Fibroblast of lung (primary cell): ENCODE data around the gene SORL1. TPM values are rescaled to one million over a fixed set of nuclear protein-coding genes. Genes with fewer than 3 reads are reported as not detected.

Source experiments
- DNase-seq, 2 donors: peaks; one replicate each; pipeline versions ENCODE4 v3.0.0 to v3.0.0-alpha.2; 2010; ENCODE audit warnings: low read depth in 2 of 2
- H2AFZ ChIP-seq: 2 replicates; pipeline ENCODE4 v1.5.1; 2012; ENCODE audit warnings: low read length, control low read depth, inconsistent platforms
- H3K27ac ChIP-seq: 2 replicates; pipeline ENCODE4 v1.5.1; 2011; ENCODE audit warnings: low read length, control low read depth; ENCODE audit not compliant: insufficient read depth
- H3K27me3 ChIP-seq: 2 replicates; pipeline ENCODE4 v1.5.1; 2011; ENCODE audit warnings: mild to moderate bottlenecking, low read length; ENCODE audit not compliant: control insufficient read depth, insufficient read depth
- H3K36me3 ChIP-seq: 2 replicates; pipeline ENCODE4 v1.5.1; 2011; ENCODE audit warnings: low read length; ENCODE audit not compliant: control insufficient read depth, insufficient read depth
- H3K4me1 ChIP-seq: 2 replicates; pipeline ENCODE4 v1.5.1; 2011; ENCODE audit warnings: low read length; ENCODE audit not compliant: control insufficient read depth, insufficient read depth; ENCODE audit errors: extremely low read depth
- H3K4me2 ChIP-seq: 2 replicates; pipeline ENCODE4 v1.5.1; 2011; ENCODE audit warnings: low read length, control low read depth; ENCODE audit not compliant: insufficient read depth; ENCODE audit errors: extremely low read depth
- H3K4me3 ChIP-seq, 4 experiments: fragments of 200-600 bp in 1 of 4; sonication (generic) in 1 of 4; replicated peaks in 1 of 4; 2 replicates each; pipeline ENCODE4 v1.5.1; 2011 to 2016; ENCODE audit warnings: low read length in 4 of 4, low read depth in 3 of 4, mild to moderate bottlenecking in 3 of 4, control low read depth in 2 of 4, inconsistent platforms in 1 of 4, mixed read lengths in 1 of 4; ENCODE audit not compliant: insufficient read depth in 1 of 4; ENCODE audit errors: control extremely low read depth in 1 of 4
- H3K79me2 ChIP-seq: 2 replicates; pipeline ENCODE4 v1.5.1; 2012; ENCODE audit warnings: mild to moderate bottlenecking, low read length, inconsistent platforms; ENCODE audit not compliant: control insufficient read depth, insufficient read depth
- H3K9ac ChIP-seq: 2 replicates; pipeline ENCODE4 v1.5.1; 2011; ENCODE audit warnings: mild to moderate bottlenecking, low read length, control low read depth; ENCODE audit not compliant: insufficient read depth
- H3K9me3 ChIP-seq: 2 replicates; pipeline ENCODE4 v1.5.1; 2012; ENCODE audit warnings: low read depth, low read length; ENCODE audit not compliant: control insufficient read depth, insufficient read depth
- H4K20me1 ChIP-seq: 2 replicates; pipeline ENCODE4 v1.5.1; 2011; ENCODE audit warnings: low read length; ENCODE audit not compliant: control insufficient read depth, insufficient read depth; ENCODE audit errors: extremely low read depth
- CTCF ChIP-seq, 2 donors: IDR thresholded peaks in 1 of 2; conservative IDR thresholded peaks in 1 of 2; 1 replicate in 1 of 2; 2 replicates in 1 of 2; pipeline ENCODE4 v1.5.1; 2011 to 2012; ENCODE audit warnings: low read length in 2 of 2, control low read depth in 1 of 2, inconsistent platforms in 1 of 2, low read depth in 1 of 2, mild to moderate bottlenecking in 1 of 2
- EZH2 ChIP-seq: IDR thresholded peaks from 2 replicates; pipeline ENCODE4 v1.5.1; 2012; ENCODE audit warnings: low read length, control low read depth, mild to moderate bottlenecking; ENCODE audit errors: missing control alignments
- polyA plus RNA-seq, 2 donors: library from polyadenylated mRNA; depleted of rRNA in 1 of 2; stranded (reverse) in 1 of 2; unstranded in 1 of 2; fragments of >200 nt; gene quantifications; 2 replicates each; pipeline ENCODE4 v1.2.1, GENCODE V29; 2011 to 2012; ENCODE audit warnings: missing spikeins in 1 of 2
- total RNA-seq: library from RNA; depleted of rRNA; stranded (reverse); fragments of >200 nt; gene quantifications from 2 replicates; pipeline ENCODE4 v1.2.1, GENCODE V29; 2014

Gene SORL1
- total and polyA plus RNA-seq, 2 donors (not counting 1 experiment from before 2014, with no cell fraction given) = 0.58 to 10.9 TPM

DNA sequence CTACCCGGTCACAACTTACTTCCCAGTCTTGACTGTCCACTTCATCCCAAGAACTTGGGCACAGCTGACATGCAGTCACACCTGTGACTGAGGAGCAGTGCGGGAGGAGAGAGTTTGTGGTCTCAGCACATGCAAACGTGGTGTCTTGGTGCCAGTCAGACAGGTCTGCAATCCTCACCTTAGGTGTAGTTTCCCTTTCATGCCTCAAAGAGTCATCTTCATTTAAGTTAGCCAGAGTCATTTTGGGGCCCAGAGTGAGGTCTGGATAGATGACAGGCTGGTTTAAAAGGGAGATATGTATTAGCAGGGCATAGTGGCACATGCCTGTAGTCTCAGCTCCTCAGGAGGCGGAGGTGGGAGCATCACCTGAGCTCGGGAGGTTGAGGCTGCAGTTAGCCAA lies 109.1 kb downstream of the SORL1 start:
- Histone ChIP-seq H3K9me3 (no peaks in the 10 kb centered on the region), H3K27me3 (no peaks in the 10 kb centered on the region), H3K27ac (no peak overlapping the region), H4K20me1 (no peaks in the 10 kb centered on the region), H2AFZ (no peak overlapping the region), H3K4me1 (no peaks in the 10 kb centered on the region), H3K79me2 (no peaks in the 10 kb centered on the region), H3K4me3 (no peak overlapping the region), H3K4me2 (no peak overlapping the region), H3K9ac (no peak overlapping the region), H3K36me3 (no peaks in the 10 kb centered on the region)
- no peak for DNase-seq
- TF ChIP-seq CTCF (conservative IDR thresholded peaks at IDR 0.05 in 1 of 2, IDR thresholded peaks at IDR 0.05 in 1 of 2; ENCODE audit: low read depth in 1 of 2, low read length in 2 of 2) = no peak
- TF ChIP-seq EZH2 = no peak

DNA sequence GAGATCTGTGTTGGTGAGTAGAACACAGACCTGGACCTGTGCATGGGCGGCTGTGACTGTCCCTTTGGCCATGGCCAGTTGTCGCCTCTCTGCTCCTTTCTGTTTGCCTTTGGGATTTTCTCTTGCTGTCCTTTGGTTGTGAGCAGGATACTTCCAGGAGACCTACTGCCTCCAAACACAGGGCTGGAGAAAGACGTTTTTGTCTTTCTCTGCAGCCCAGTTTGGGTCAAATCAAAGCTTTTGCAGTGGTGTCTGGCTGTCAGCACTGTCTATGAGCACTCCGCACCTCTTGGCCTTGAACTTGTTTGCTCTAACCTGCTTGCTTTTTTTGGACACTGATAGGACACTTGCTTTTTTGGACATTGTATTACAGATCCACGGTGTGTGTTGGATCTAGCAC lies 109.6 kb downstream of the SORL1 start:
- Histone ChIP-seq H3K9ac (no peak overlapping the region), H3K27me3 (no peaks in the 10 kb centered on the region), H3K36me3 (no peaks in the 10 kb centered on the region), H3K9me3 (no peaks in the 10 kb centered on the region), H3K79me2 (no peaks in the 10 kb centered on the region), H3K4me3 (no peak overlapping the region), H4K20me1 (no peaks in the 10 kb centered on the region), H3K4me1 (no peaks in the 10 kb centered on the region), H3K27ac (no peak overlapping the region), H2AFZ (no peak overlapping the region), H3K4me2 (no peak overlapping the region)
- DNase-seq = no peak
- no peak for TF ChIP-seq CTCF (conservative IDR thresholded peaks at IDR 0.05 in 1 of 2, IDR thresholded peaks at IDR 0.05 in 1 of 2; ENCODE audit: low read depth in 1 of 2, low read length in 2 of 2)
- no peak for TF ChIP-seq EZH2

DNA sequence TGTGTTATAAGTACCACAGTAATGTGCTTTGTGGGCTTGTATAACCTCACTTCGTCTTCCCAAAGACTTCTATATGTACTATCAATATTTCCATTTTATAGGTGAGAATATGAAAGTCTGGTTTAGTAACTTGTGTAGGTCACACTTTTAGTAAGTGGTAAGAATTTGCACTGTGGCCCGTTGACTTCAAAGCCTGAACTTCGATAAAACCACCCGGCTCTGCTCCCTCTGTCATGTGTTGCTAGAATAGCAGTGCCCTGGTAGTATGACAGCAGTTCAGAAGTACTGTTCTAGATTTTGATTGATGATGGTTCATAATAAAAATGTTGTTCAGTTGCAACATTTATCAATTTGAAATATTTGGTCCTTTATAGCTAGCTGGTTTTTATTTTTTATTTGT lies 110.9 kb downstream of the SORL1 start:
- DNase-seq = no peak
- H2AFZ ChIP-seq = no peak overlapping the region
- no peak overlapping the region for H3K4me2 ChIP-seq
- no peaks in the 10 kb centered on the region for H3K79me2 ChIP-seq
- no peak overlapping the region for H3K4me3 ChIP-seq
- H4K20me1 ChIP-seq = no peaks in the 10 kb centered on the region
- H3K9ac ChIP-seq = no peak overlapping the region
- TF ChIP-seq CTCF (conservative IDR thresholded peaks at IDR 0.05 in 1 of 2, IDR thresholded peaks at IDR 0.05 in 1 of 2; ENCODE audit: low read depth in 1 of 2, low read length in 2 of 2) = no peak
- no peak for TF ChIP-seq EZH2
- H3K4me1 ChIP-seq = no peaks in the 10 kb centered on the region
- H3K36me3 ChIP-seq = no peaks in the 10 kb centered on the region
- H3K9me3 ChIP-seq = no peaks in the 10 kb centered on the region
- H3K27me3 ChIP-seq = no peaks in the 10 kb centered on the region
- no peak overlapping the region for H3K27ac ChIP-seq
